Esophagus muscularis mucosa (tissue), 4 donors: ENCODE measurements around the gene CACNB3. TPM values are rescaled to one million over a fixed set of nuclear protein-coding genes. Genes with fewer than 3 reads are reported as not detected.
A peak's percentile ranks its signal among the peaks of the same experiment; 100 is the strongest.
"Not testable (repeated sequence)": the region's sequence is repeated elsewhere in the genome, so short reads cannot be mapped to it uniquely, and the experiment has no call there.

ENCODE experiments used
- DNase-seq: peaks from one replicate; pipeline ENCODE4 v3.0.0-alpha.2; 2017; ENCODE audit errors: extremely low spot score
- H3K27ac ChIP-seq, 4 donors: fragments of 200-600 bp; sonication (generic); replicated peaks in 1 of 4; 1 replicate in 3 of 4; 2 replicates in 1 of 4; pipeline ENCODE4 v1.5.1; 2016 to 2019; ENCODE audit warnings: mild to moderate bottlenecking in 1 of 4
- H3K27me3 ChIP-seq, 4 donors: fragments of 200-600 bp; sonication (generic); one replicate each; pipeline versions ENCODE4 v1.5.1 to v1.6.0; 2016 to 2019
- H3K36me3 ChIP-seq, 4 donors: fragments of 200-600 bp; sonication (generic); one replicate each; pipeline ENCODE4 v1.5.1; 2016 to 2019
- H3K4me1 ChIP-seq, 4 donors: fragments of 200-600 bp; sonication (generic); one replicate each; pipeline ENCODE4 v1.5.1; 2016 to 2019
- H3K4me3 ChIP-seq, 4 donors: fragments of 200-600 bp; sonication (generic); 1 replicate in 2 of 4; 2 replicates in 2 of 4; pipeline ENCODE4 v1.5.1; 2016 to 2019; ENCODE audit warnings: mild to moderate bottlenecking in 4 of 4, moderate library complexity in 1 of 4
- H3K9me3 ChIP-seq, 4 donors: fragments of 200-600 bp; sonication (generic); 1 replicate in 3 of 4; 2 replicates in 1 of 4; pipeline ENCODE4 v1.5.1; 2016 to 2019
- EP300 ChIP-seq: sonication (generic); formaldehyde crosslinking; IDR thresholded peaks from one replicate; pipeline ENCODE4 v1.6.1; 2017; ENCODE audit warnings: antibody characterized with exemption
- POLR2A ChIP-seq: fragments of 450-650 bp; IDR thresholded peaks from one replicate; pipeline ENCODE4 v1.6.1; 2017; ENCODE audit warnings: antibody characterized with exemption, moderate library complexity, mild to moderate bottlenecking, low read depth
- POLR2AphosphoS5 ChIP-seq, 2 donors: sonication (generic); formaldehyde crosslinking; IDR thresholded peaks; one replicate each; pipeline ENCODE4 v1.6.1; 2017; ENCODE audit warnings: antibody characterized with exemption in 2 of 2
- whole genome bisulfite sequencing: methylation state at CpG from one replicate; pipeline ENCODE4 v1.1.5; 2018; 5-methylcytosine and 5-hydroxymethylcytosine counted together
- intact Hi-C: fragments of 100-400 bp; cut with DNase I; formaldehyde crosslinking; loops from one replicate; pipeline ENCODE4 v1.15.1; 2023
- total RNA-seq, 4 donors: library from RNA; depleted of rRNA; stranded (reverse); fragments of >200 nt; gene quantifications; one replicate each; pipeline versions ENCODE4 v1.1.0 to v1.2.1, GENCODE V29; 2016
- TF ChIP-seq, protein P1 (sequence below), 3 experiments: fragments of 200-600 bp in 2 of 3; fragments of 450-650 bp in 1 of 3; sonication (generic) in 2 of 3; IDR thresholded peaks; one replicate each; pipeline ENCODE4 v1.5.1; 2017 to 2019; ENCODE audit warnings: antibody characterized with exemption in 3 of 3, mild to moderate bottlenecking in 2 of 3, moderate library complexity in 1 of 3

CACNB3 gene
- total RNA-seq, 4 donors from 2014 or later: 11.6 to 41.0 (median 28.4) TPM

DNA sequence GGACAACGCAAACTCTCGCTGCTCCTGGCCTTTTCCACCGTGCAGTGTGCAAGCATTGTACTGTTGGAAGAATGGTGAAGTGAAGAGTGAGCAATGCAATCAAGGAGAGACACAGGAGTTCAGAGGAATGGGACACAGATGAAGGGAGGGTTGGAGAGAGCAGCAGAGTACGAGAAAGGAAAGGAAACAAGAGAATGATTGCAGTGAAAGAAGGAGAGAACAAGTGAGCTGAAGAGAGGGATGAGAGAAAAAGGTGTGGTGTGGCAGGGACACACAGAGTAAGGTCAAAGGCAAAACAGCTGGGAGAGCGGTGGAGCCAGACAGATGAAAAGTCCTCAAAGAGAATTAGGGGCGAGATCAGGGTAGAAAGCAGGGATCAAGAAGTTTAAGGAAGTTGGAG lies 13.0 kb downstream of the CACNB3 start:
- H3K9me3 ChIP-seq: no peaks in the 10 kb centered on the region
- no peak for DNase-seq
- peaks cover 81 to 100% (median 94%) of the 10 kb centered on the region in 4 donors for H3K36me3 ChIP-seq
- TF ChIP-seq EP300 (no peak), POLR2A (no peak), POLR2AphosphoS5 (IDR thresholded peaks at IDR 0.05) (no peak)
- TF ChIP-seq, protein P1, sequence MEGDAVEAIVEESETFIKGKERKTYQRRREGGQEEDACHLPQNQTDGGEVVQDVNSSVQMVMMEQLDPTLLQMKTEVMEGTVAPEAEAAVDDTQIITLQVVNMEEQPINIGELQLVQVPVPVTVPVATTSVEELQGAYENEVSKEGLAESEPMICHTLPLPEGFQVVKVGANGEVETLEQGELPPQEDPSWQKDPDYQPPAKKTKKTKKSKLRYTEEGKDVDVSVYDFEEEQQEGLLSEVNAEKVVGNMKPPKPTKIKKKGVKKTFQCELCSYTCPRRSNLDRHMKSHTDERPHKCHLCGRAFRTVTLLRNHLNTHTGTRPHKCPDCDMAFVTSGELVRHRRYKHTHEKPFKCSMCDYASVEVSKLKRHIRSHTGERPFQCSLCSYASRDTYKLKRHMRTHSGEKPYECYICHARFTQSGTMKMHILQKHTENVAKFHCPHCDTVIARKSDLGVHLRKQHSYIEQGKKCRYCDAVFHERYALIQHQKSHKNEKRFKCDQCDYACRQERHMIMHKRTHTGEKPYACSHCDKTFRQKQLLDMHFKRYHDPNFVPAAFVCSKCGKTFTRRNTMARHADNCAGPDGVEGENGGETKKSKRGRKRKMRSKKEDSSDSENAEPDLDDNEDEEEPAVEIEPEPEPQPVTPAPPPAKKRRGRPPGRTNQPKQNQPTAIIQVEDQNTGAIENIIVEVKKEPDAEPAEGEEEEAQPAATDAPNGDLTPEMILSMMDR (IDR thresholded peaks at IDR 0.05): no peak
- H3K27ac ChIP-seq: no peak overlapping the region
- WGBS: 80% methylated on average over 6 of the region's 6 CpGs
- H3K27me3 ChIP-seq: no peaks in the 10 kb centered on the region
- intact Hi-C loops: no loop called here
- no peak overlapping the region for H3K4me3 ChIP-seq
- H3K4me1 ChIP-seq: no peaks in the 10 kb centered on the region

DNA sequence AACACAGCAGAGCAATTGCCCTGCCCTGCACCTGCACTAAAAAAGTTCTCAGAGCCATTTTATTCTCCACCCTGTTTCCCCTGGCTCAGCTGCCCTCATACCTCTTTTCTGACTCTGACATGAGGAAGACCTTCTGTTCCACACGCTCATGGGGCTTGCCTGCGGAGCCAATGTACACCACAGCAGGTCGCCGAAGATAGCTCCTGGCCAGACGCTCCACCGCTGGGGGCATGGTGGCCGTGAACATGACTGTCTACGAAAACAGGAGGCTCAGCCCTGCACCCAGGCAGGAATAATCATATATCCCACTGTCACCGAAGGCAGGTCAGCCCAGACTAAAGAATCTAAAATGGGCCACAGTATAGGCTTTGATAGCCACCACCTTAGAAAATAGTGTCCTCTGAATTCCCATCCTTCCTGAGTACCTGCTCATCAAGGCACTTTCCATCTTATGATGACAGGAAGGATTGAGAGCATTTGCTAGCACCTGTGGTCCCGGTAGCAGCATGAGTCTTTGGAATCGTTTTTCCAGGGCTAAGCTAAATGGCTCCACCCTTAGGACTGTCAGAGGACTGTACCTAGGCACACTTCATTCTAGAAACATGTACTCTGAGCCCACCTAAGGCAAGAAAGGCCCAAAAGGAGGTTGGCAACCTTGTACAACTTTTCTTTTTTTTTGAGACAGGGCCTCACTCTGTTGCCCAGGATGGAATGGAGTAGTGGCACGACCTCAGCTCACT lies 14.2 kb downstream of the CACNB3 start:
- 77% methylated on average over 11 of the region's 12 CpGs for WGBS
- intact Hi-C loops: no loop called here
- H3K4me1 ChIP-seq: no peaks in the 10 kb centered on the region
- no peak overlapping the region for H3K4me3 ChIP-seq
- no peak for DNase-seq
- no peaks in the 10 kb centered on the region for H3K9me3 ChIP-seq
- H3K36me3 ChIP-seq: peaks cover 89 to 100% (median 99%) of the 10 kb centered on the region in 4 donors
- H3K27me3 ChIP-seq: no peaks in the 10 kb centered on the region
- H3K27ac ChIP-seq: no peak overlapping the region
- TF ChIP-seq EP300 (no peak), POLR2A (no peak), POLR2AphosphoS5 (IDR thresholded peaks at IDR 0.05) (no peak)
- TF ChIP-seq, protein P1 (IDR thresholded peaks at IDR 0.05): no peak

DNA sequence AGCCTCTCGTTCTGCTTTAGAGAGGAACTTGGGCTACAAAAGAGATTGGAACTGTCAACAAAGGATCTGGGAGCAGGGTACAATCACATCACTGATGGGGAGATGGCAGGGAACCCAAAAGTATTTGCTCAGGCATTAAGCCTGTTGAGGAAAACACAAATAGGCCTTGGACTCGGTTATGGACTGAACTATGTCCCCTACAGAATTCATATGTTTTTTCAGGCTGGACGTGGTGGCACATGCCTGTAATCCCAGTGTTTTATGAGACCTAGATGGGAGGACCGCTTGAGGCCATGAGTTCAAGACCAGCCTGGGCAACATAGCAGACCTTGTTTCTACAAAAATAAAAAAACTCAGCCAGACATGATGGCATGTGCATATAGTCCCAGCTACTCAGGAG lies 19.8 kb downstream of the CACNB3 start:
- TF ChIP-seq POLR2AphosphoS5 (IDR thresholded peaks at IDR 0.05): no peak
- TF ChIP-seq, protein P1 (IDR thresholded peaks at IDR 0.05): no peak
- TF ChIP-seq POLR2A: no peak
- TF ChIP-seq EP300: no peak
- Histone ChIP-seq H3K27ac (no peak overlapping the region), H3K4me1 (no peaks in the 10 kb centered on the region), H3K4me3 (no peak overlapping the region), H3K36me3 (peaks cover 65 to 96% (median 94%) of the 10 kb centered on the region in 4 donors), H3K27me3 (no peaks in the 10 kb centered on the region), H3K9me3 (no peaks in the 10 kb centered on the region)
- 78% methylated on average over 2 of the region's 4 CpGs for WGBS
- intact Hi-C loops: no loop called here
- DNase-seq: no peak

DNA sequence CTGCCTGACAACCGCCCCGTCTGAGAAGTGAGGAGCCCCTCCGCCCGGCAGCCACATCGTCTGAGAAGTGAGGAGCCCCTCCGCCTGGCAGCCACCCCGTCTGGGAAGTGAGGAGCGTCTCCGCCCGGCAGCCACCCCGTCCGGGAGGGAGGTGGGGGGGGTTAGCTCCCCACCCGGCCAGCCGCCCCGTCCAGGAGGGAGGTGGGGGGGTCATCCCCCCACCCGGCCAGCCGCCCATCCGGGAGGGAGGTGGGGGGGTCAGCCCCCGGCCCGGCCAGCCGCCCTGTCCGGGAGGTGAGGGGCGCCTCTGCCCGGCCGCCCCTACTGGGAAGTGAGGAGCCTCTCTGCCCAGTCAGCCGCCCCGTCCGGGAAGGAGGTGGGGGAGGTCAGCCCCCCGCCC lies 23.7 kb downstream of the CACNB3 start:
- WGBS: no CpG with 5 or more reads among the region's 29 CpGs
- H3K27ac ChIP-seq, DNase-seq, H3K4me1 ChIP-seq, H3K9me3 ChIP-seq, H3K27me3 ChIP-seq, intact Hi-C loops, H3K4me3 ChIP-seq: not testable (repeated sequence)
- peaks cover 48 to 90% (median 87%) of the 10 kb centered on the region in 4 donors for H3K36me3 ChIP-seq

DNA sequence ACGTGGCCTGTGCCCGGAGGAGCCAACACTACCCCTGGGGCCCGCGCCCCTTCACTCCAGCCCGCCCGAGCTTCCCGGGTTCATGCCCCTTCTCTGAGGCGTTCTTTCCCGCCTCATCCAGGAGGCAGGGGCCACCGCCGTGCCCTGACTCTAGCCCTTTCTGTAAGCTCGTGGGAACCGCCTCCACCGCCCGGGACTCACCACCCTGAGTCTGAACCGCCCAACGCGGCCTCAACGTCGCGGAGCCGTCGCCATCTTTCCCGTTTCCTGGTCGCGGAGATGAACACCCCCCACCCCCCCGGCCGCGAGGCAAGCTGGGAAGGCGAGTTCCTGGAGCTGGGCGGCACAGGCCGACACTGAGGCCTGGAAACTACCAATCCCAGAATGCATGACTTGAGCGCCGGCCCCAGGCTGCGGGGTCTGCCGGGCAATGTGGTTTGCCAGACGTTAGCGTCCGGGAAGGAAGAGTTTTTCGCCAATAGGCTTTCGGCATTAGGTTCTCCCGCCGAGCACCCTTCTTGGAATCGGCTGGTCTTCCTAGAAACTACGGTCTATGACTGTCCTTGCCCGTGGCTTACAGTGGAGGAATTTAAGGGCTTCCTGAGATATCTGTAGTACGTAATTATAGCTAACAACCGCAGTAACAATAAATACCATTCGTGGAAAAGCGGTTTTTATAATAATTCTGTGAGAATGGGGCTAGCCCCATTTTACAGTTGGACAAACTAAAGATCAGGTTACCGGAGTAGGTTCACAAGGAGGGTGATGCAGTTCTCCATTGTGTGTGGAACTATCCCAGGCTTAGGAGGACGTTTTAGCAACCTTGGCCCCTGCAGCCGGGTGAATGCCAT lies 33.8 kb downstream of the CACNB3 start, which contains the start of gene DDX23:
Gene DDX23 (minus strand): TSS at position 281 of the 851 bp plus-strand sequence. CDS start 6,381 bp downstream, outside the sequence.
- Histone ChIP-seq H3K36me3 (peaks cover 0 to 16% (median 0%) of the 10 kb centered on the region in 4 donors), H3K27ac (peak within 1 kb of the TSS; percentile 80 to 94 (median 84)), H3K9me3 (no peaks in the 10 kb centered on the region), H3K4me3 (peak within 1 kb of the TSS; percentile 74 to 94 (median 90)), H3K4me1 (peaks cover 26 to 38% (median 32%) of the 10 kb centered on the region in 4 donors), H3K27me3 (no peaks in the 10 kb centered on the region)
- intact Hi-C loops: loop anchor here (5.0 kb wide), 1 partner anchor 85 kb away; no protein-coding TSS in a partner anchor
- peak; percentile 99 for DNase-seq
- under 1% methylated on average over 27 of the region's 53 CpGs for WGBS
- peak; percentile 27 for TF ChIP-seq POLR2A
- TF ChIP-seq, protein P1 (IDR thresholded peaks at IDR 0.05): no peak
- peak; percentile 94 for TF ChIP-seq EP300
- peak; percentile 77 to 84 for TF ChIP-seq POLR2AphosphoS5 (IDR thresholded peaks at IDR 0.05)
